DOHH2 (cell line): Measurements from ENCODE around the gene UBE2E1.

Experiments used
- H3F3A ChIP-seq: fragments of 200-600 bp; sonication (generic), shearing (Covaris generic); 2 replicates; pipeline ENCODE4 v1.6.0; 2016; ENCODE audit warnings: antibody characterized with exemption, mild to moderate bottlenecking; ENCODE audit not compliant: control insufficient read depth, insufficient read depth
- H3K27ac ChIP-seq: fragments of 200-600 bp; sonication (generic); 2 replicates; pipeline ENCODE4 v1.5.1; 2014; ENCODE audit warnings: low read depth, mild to moderate bottlenecking, low read length, moderate library complexity
- H3K27me3 ChIP-seq: fragments of 200-600 bp; sonication (generic); 2 replicates; pipeline ENCODE4 v1.6.1; 2014; ENCODE audit warnings: mild to moderate bottlenecking, low read length, mixed read lengths; ENCODE audit not compliant: control insufficient read depth
- H3K36me3 ChIP-seq: fragments of 200-600 bp; sonication (generic); 2 replicates; pipeline ENCODE4 v1.6.1; 2014; ENCODE audit warnings: mild to moderate bottlenecking, low read length, moderate library complexity, mixed read lengths; ENCODE audit not compliant: control insufficient read depth
- H3K4me1 ChIP-seq: fragments of 200-600 bp; sonication (generic); 2 replicates; pipeline ENCODE4 v1.6.1; 2014; ENCODE audit warnings: mild to moderate bottlenecking, low read length, mixed read lengths; ENCODE audit not compliant: control insufficient read depth
- H3K4me2 ChIP-seq: fragments of 200-600 bp; sonication (generic); 2 replicates; pipeline ENCODE4 v1.6.0; 2014; ENCODE audit warnings: mild to moderate bottlenecking, low read length, moderate library complexity
- H3K4me3 ChIP-seq: fragments of 200-600 bp; sonication (generic); 2 replicates; pipeline ENCODE4 v1.5.1; 2014; ENCODE audit warnings: mild to moderate bottlenecking, low read length, mixed read lengths
- H3K79me2 ChIP-seq: fragments of 200-600 bp; sonication (generic); 2 replicates; pipeline ENCODE4 v1.6.1; 2014; ENCODE audit warnings: mild to moderate bottlenecking, low read length, mixed read lengths; ENCODE audit not compliant: control insufficient read depth
- H3K9me2 ChIP-seq: fragments of 200-600 bp; sonication (generic); replicated peaks from 2 replicates; pipeline ENCODE4 v1.6.1; 2014; ENCODE audit warnings: mild to moderate bottlenecking, low read length, mixed read lengths; ENCODE audit not compliant: control insufficient read depth
- H3K9me3 ChIP-seq: fragments of 200-600 bp; sonication (generic); 2 replicates; pipeline ENCODE4 v1.6.1; 2014; ENCODE audit warnings: antibody characterized with exemption, low read length, mixed read lengths; ENCODE audit not compliant: control insufficient read depth, insufficient read depth
- H4K20me1 ChIP-seq: fragments of 200-600 bp; sonication (generic); 2 replicates; pipeline ENCODE4 v1.6.0; 2014; ENCODE audit warnings: low read depth, mild to moderate bottlenecking, antibody characterized with exemption, low read length, moderate library complexity; ENCODE audit not compliant: control insufficient read depth, insufficient read depth
- EZH2phosphoT487 ChIP-seq: fragments of 200-600 bp; sonication (generic); IDR thresholded peaks from 2 replicates; pipeline ENCODE4 v1.6.1; 2017; ENCODE audit warnings: borderline replicate concordance, mild to moderate bottlenecking, antibody characterized with exemption, low read length, moderate library complexity, mixed read lengths
- TF ChIP-seq, protein P1 (sequence below): fragments of 200-600 bp; sonication (generic); IDR thresholded peaks from one replicate; pipeline ENCODE4 v1.5.1; 2014; ENCODE audit warnings: antibody characterized with exemption, mild to moderate bottlenecking, low read depth, low read length; ENCODE audit not compliant: poor library complexity, severe bottlenecking

Gene UBE2E1

DNA sequence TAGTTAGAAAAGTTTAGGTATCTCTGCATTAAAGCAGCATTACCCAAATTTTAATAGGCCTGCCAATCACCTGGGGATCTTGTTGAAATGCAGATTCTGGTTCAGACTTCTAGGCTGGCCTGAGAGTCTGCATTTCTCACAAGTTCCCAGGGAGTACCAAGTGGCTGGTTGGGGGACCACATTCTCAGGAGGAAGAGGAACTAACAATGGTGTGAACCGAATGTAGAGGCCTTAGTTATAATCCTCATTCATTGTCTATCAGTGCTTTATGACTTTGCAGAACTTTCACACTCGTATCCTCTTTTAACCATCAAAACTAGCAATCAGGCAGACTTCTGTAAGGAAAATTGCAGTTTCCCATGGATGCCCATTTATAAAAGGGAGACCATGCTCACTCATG, 38.2 kb upstream of the UBE2E1 start:
- TF ChIP-seq, protein P1, sequence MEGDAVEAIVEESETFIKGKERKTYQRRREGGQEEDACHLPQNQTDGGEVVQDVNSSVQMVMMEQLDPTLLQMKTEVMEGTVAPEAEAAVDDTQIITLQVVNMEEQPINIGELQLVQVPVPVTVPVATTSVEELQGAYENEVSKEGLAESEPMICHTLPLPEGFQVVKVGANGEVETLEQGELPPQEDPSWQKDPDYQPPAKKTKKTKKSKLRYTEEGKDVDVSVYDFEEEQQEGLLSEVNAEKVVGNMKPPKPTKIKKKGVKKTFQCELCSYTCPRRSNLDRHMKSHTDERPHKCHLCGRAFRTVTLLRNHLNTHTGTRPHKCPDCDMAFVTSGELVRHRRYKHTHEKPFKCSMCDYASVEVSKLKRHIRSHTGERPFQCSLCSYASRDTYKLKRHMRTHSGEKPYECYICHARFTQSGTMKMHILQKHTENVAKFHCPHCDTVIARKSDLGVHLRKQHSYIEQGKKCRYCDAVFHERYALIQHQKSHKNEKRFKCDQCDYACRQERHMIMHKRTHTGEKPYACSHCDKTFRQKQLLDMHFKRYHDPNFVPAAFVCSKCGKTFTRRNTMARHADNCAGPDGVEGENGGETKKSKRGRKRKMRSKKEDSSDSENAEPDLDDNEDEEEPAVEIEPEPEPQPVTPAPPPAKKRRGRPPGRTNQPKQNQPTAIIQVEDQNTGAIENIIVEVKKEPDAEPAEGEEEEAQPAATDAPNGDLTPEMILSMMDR, result no peak
- TF ChIP-seq EZH2phosphoT487, result no peak
- Histone ChIP-seq H3K9me3 (no peaks in the 10 kb centered on the region), H3K4me1 (peaks cover 9% of the 10 kb centered on the region), H3K4me2 (no peak overlapping the region), H3K27me3 (no peaks in the 10 kb centered on the region), H3K79me2 (no peaks in the 10 kb centered on the region), H3K36me3 (no peaks in the 10 kb centered on the region), H3K27ac (no peak overlapping the region), H4K20me1 (no peaks in the 10 kb centered on the region), H3F3A (no peaks in the 10 kb centered on the region), H3K4me3 (no peak overlapping the region), H3K9me2 (no peaks in the 10 kb centered on the region)

DNA sequence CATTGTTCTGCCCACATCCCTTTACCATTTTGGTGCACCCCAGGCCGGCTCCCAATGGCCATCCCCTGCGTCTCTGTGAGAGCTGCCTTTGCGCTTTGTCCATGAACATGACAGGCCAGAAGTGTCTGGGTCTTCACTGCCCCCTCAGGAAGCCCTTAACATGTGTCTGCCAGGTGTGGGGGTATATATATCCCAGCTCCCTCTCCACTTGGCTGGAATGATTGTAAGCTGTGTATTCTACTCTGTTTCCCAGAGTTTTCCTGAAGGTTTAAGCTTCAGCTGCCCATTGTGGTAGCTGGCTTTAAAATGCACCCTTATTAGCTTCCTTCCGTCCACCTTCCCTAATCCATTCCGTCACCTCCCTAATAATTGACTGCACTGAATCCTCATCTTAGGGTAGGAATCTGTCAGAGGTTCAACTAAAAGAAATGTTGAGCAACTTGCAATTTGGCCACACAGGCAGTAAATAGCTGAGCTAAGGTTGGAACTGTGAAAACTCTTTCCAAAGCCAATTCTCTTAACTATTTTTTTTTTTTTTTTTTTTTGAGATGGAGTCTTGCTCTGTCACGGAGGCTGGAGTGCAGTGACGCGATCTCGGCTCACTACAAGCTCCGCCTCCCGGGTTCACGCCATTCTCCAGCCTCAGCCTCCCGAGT, 30.4 kb upstream of the UBE2E1 start:
- H3K9me2 ChIP-seq, result no peaks in the 10 kb centered on the region
- no peak overlapping the region for H3K27ac ChIP-seq
- no peak for TF ChIP-seq EZH2phosphoT487
- TF ChIP-seq, protein P1, result no peak
- H3K4me3 ChIP-seq, result no peak overlapping the region
- H3K36me3 ChIP-seq, result no peaks in the 10 kb centered on the region
- H3K4me1 ChIP-seq, result peaks cover 8% of the 10 kb centered on the region
- H4K20me1 ChIP-seq, result no peaks in the 10 kb centered on the region
- no peaks in the 10 kb centered on the region for H3K79me2 ChIP-seq
- H3K9me3 ChIP-seq, result no peaks in the 10 kb centered on the region
- H3K27me3 ChIP-seq, result no peaks in the 10 kb centered on the region
- no peaks in the 10 kb centered on the region for H3F3A ChIP-seq
- H3K4me2 ChIP-seq, result no peak overlapping the region

DNA sequence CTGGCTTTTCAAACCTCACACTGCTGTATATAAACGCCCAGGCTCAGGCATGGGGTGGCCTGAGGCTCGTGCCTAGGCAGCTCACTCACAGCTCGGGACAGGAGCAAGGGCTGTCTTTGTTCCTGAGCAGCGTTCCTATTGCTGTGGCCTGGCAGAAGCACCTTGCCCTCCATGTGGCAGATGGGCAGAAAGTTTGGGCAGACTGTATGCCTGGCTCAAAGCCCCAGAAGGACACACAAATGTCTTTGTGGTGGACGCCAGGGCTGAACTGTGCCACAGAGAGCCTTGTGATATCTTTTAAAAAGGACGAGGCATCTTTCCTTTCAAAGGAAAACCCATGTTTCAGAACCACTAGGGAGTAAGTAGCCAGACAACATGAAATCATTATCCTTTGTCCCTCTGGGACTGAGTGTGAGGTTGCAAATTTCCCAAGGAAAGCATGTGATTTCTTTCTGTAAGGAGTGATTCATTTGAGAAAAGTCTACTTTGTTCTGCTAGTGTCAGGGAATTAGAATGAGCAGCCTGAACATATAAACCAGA, 29.3 kb upstream of the UBE2E1 start:
- Histone ChIP-seq H3K27me3 (no peaks in the 10 kb centered on the region), H3K79me2 (no peaks in the 10 kb centered on the region), H4K20me1 (no peaks in the 10 kb centered on the region), H3F3A (no peaks in the 10 kb centered on the region), H3K4me1 (peaks cover 8% of the 10 kb centered on the region), H3K27ac (no peak overlapping the region), H3K9me2 (no peaks in the 10 kb centered on the region), H3K4me2 (no peak overlapping the region), H3K36me3 (no peaks in the 10 kb centered on the region), H3K4me3 (no peak overlapping the region), H3K9me3 (no peaks in the 10 kb centered on the region)
- TF ChIP-seq EZH2phosphoT487, result no peak
- TF ChIP-seq, protein P1, result no peak
